Measurements from ENCODE around the gene ARAP3. TPM values are rescaled to one million over a fixed set of nuclear protein-coding genes. Genes with fewer than 3 reads are reported as not detected.

The ARAP3 gene
- total and polyA plus RNA-seq, 9 of the 15 experiments (the other 6 are each of a cell fraction or from before 2014, with no cell fraction given), result 0.83 to 25.7 (median 6.4) TPM

- TF ChIP-seq ZFP30 (CRISPR knock-in tag; IDR thresholded peaks at IDR 0.05; ENCODE audit: borderline replicate concordance) (no peak), ZNF740 (CRISPR knock-in tag; IDR thresholded peaks at IDR 0.05) (peak; percentile 78), ZNF740 (tag; IDR thresholded peaks at IDR 0.05) (no peak; a peak in 1 of 4 replicates), ZNF507 (tag; conservative IDR thresholded peaks at IDR 0.05) (no peak), HEY1 (CRISPR knock-in tag; IDR thresholded peaks at IDR 0.05; ENCODE audit: borderline replicate concordance) (no peak), ETV6 (IDR thresholded peaks at IDR 0.05; ENCODE audit: borderline replicate concordance in 1 of 2, low read depth in 2 of 2, low read length in 1 of 2) (no peak), ETV6 (CRISPR knock-in tag; IDR thresholded peaks at IDR 0.05; ENCODE audit: borderline replicate concordance) (peak; percentile 85; the same call in 1 of the 2 replicates), ZFP36 (IDR thresholded peaks at IDR 0.05; ENCODE audit: low read depth, low read length, partially characterized antibody) (peak; percentile 89), ZNF551 (CRISPR knock-in tag; IDR thresholded peaks at IDR 0.05) (no peak), MTA1 (IDR thresholded peaks at IDR 0.05; ENCODE audit: borderline replicate concordance) (no peak), ESRRA (IDR thresholded peaks at IDR 0.05; ENCODE audit: borderline replicate concordance, low read depth) (peak; percentile 46; the same call in 1 of the 2 replicates), ZNF436 (CRISPR knock-in tag; IDR thresholded peaks at IDR 0.05) (no peak), ZNF174 (CRISPR knock-in tag; IDR thresholded peaks at IDR 0.05) (no peak), HNRNPK (IDR thresholded peaks at IDR 0.05; ENCODE audit: low read depth, low read length, poor library complexity, severe bottlenecking) (no peak), BRF2 (IDR thresholded peaks at IDR 0.05; ENCODE audit: borderline replicate concordance, insufficient read depth, insufficient read length) (no peak), ZNF232 (CRISPR knock-in tag; IDR thresholded peaks at IDR 0.05) (no peak), ZNF75A (CRISPR knock-in tag; IDR thresholded peaks at IDR 0.05) (no peak), CBX3 (IDR thresholded peaks at IDR 0.05; ENCODE audit: borderline replicate concordance in 1 of 2, low read length in 2 of 2) (0 out of 3 replicates have a peak, but pooled peaks of 1 of the 2 experiments have one; percentile 49)
- TF ChIP-seq, protein P1, sequence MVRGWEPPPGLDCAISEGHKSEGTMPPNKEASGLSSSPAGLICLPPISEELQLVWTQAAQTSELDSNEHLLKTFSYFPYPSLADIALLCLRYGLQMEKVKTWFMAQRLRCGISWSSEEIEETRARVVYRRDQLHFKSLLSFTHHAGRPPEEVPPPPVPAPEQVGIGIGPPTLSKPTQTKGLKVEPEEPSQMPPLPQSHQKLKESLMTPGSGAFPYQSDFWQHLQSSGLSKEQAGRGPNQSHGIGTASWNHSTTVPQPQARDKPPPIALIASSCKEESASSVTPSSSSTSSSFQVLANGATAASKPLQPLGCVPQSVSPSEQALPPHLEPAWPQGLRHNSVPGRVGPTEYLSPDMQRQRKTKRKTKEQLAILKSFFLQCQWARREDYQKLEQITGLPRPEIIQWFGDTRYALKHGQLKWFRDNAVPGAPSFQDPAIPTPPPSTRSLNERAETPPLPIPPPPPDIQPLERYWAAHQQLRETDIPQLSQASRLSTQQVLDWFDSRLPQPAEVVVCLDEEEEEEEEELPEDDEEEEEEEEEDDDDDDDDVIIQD (CRISPR knock-in tag; IDR thresholded peaks at IDR 0.05), result no peak
- TF ChIP-seq, protein P2, sequence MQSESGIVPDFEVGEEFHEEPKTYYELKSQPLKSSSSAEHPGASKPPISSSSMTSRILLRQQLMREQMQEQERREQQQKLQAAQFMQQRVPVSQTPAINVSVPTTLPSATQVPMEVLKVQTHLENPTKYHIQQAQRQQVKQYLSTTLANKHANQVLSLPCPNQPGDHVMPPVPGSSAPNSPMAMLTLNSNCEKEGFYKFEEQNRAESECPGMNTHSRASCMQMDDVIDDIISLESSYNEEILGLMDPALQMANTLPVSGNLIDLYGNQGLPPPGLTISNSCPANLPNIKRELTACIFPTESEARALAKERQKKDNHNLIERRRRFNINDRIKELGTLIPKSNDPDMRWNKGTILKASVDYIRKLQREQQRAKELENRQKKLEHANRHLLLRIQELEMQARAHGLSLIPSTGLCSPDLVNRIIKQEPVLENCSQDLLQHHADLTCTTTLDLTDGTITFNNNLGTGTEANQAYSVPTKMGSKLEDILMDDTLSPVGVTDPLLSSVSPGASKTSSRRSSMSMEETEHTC (IDR thresholded peaks at IDR 0.05), result no peak
These were observed 11.1 kb upstream of the ARAP3 start (continued) for GRCh38 chr5:141692919-141693725.

Data from K562 (cell line).